ENCODE measurements around the gene THBS1. TPM values are rescaled to one million over a fixed set of nuclear protein-coding genes. Genes with fewer than 3 reads are reported as not detected.

The THBS1 gene
- total RNA-seq, 1 donor from 2014 or later = 725 TPM

- TF ChIP-seq CTCF (IDR thresholded peaks at IDR 0.05) = peak in 1 of 3 experiments; percentile 20
- H3K36me3 ChIP-seq = peaks cover 15 to 62% of the 10 kb centered on the region in 2 donors
- peak overlapping the region; percentile 52 to 66 for H3K4me3 ChIP-seq
- no peaks in the 10 kb centered on the region for H3K4me1 ChIP-seq
- H3K27me3 ChIP-seq = no peaks in the 10 kb centered on the region
- no peak for DNase-seq (ENCODE audit: low spot score in 2 of 2)
- H3K27ac ChIP-seq = no peak overlapping the region
- intact Hi-C loops (cut with DNase I) = no loop called here
- no peaks in the 10 kb centered on the region for H3K9me3 ChIP-seq
These were observed 2.9 kb downstream of the THBS1 start for GRCh38 chr15:39583596-39584265.

- intact Hi-C loops (cut with DNase I) = no loop called here
- peak overlapping the region; percentile 52 to 66 for H3K4me3 ChIP-seq
- DNase-seq (ENCODE audit: low spot score in 2 of 2) = no peak
- no peak overlapping the region for H3K27ac ChIP-seq
- no peak for TF ChIP-seq CTCF (IDR thresholded peaks at IDR 0.05)
- H3K4me1 ChIP-seq = no peaks in the 10 kb centered on the region
- no peaks in the 10 kb centered on the region for H3K27me3 ChIP-seq
- H3K36me3 ChIP-seq = peaks cover 20 to 68% of the 10 kb centered on the region in 2 donors
- no peaks in the 10 kb centered on the region for H3K9me3 ChIP-seq
These were observed 3.4 kb downstream of the THBS1 start for GRCh38 chr15:39584266-39584659.

- no peak for DNase-seq (ENCODE audit: low spot score in 2 of 2)
- Histone ChIP-seq H3K27ac (peak overlapping the region in 1 of 2 donors; percentile 7), H3K27me3 (no peaks in the 10 kb centered on the region), H3K9me3 (no peaks in the 10 kb centered on the region), H3K4me3 (peak overlapping the region in 1 of 2 donors; percentile 66), H3K36me3 (peaks cover 24 to 73% of the 10 kb centered on the region in 2 donors), H3K4me1 (no peaks in the 10 kb centered on the region)
- TF ChIP-seq CTCF (IDR thresholded peaks at IDR 0.05) = no peak
- intact Hi-C loops (cut with DNase I) = no loop called here
These were observed 3.9 kb downstream of the THBS1 start for GRCh38 chr15:39584662-39585388.

- Histone ChIP-seq H3K9me3 (no peaks in the 10 kb centered on the region), H3K27me3 (no peaks in the 10 kb centered on the region), H3K4me1 (no peaks in the 10 kb centered on the region), H3K27ac (peak overlapping the region in 1 of 2 donors; percentile 7), H3K4me3 (peak overlapping the region in 1 of 2 donors; percentile 24), H3K36me3 (peaks cover 26 to 79% of the 10 kb centered on the region in 2 donors)
- DNase-seq (ENCODE audit: low spot score in 2 of 2) = no peak
- no peak for TF ChIP-seq CTCF (IDR thresholded peaks at IDR 0.05)
- intact Hi-C loops (cut with DNase I) = no loop called here
These were observed 4.5 kb downstream of the THBS1 start for GRCh38 chr15:39585389-39585841.

- intact Hi-C loops (cut with DNase I) = no loop called here
- no peak for TF ChIP-seq CTCF (IDR thresholded peaks at IDR 0.05)
- Histone ChIP-seq H3K4me1 (no peaks in the 10 kb centered on the region), H3K27ac (no peak overlapping the region), H3K36me3 (peaks cover 26 to 84% of the 10 kb centered on the region in 2 donors), H3K9me3 (no peaks in the 10 kb centered on the region), H3K27me3 (no peaks in the 10 kb centered on the region), H3K4me3 (peak overlapping the region in 1 of 2 donors; percentile 24)
- DNase-seq (ENCODE audit: low spot score in 2 of 2) = no peak
These were observed 5.0 kb downstream of the THBS1 start for GRCh38 chr15:39585871-39586301.
